Caco-2 (cell line): ENCODE results near the gene MOB3B. TPM values are rescaled to one million over a fixed set of nuclear protein-coding genes. Genes with fewer than 3 reads are reported as not detected.

Experiments
- BruUV-seq: library from RNA; stranded (reverse); fragments of 400-500 nt; replicated peaks from 2 replicates; lab custom pipeline; 2021; lab: Mats Ljungman, UMichigan
- CTCF ChIA-PET: fragments of 300-600 bp; sonication (Branson Sonifier 250); formaldehyde crosslinking; loops from one replicate; lab custom pipeline; 2022; ENCODE audit warnings: antibody characterized with exemption; lab: Charles Lee
- POLR2A ChIA-PET: fragments of 300-600 bp; sonication (Branson Sonifier 250); formaldehyde crosslinking; loops from one replicate; lab custom pipeline; 2022; ENCODE audit warnings: antibody characterized with exemption; lab: Charles Lee
- DNase-seq, 2 experiments: peaks; one replicate each; pipeline versions ENCODE4 v3.0.0 to v3.0.0-alpha.2; 2020 to 2022
- H3K27me3 ChIP-seq: replicated peaks from 2 replicates; pipeline ENCODE4 v1.6.0; 2011; ENCODE audit warnings: low read length; ENCODE audit not compliant: control insufficient read depth, insufficient read depth
- H3K36me3 ChIP-seq: 2 replicates; pipeline ENCODE4 v1.5.1; 2011; ENCODE audit warnings: low read length; ENCODE audit not compliant: control insufficient read depth, insufficient read depth
- H3K4me1 ChIP-seq: fragments of 250-450 bp; sonication (Bioruptor Pico); 2 replicates; pipeline ENCODE4 v1.5.1; 2020; ENCODE audit warnings: mild to moderate bottlenecking
- H3K4me3 ChIP-seq: 2 replicates; pipeline ENCODE4 v1.5.1; 2011; ENCODE audit warnings: low read depth, mild to moderate bottlenecking, control low read depth, low read length
- H3K9me3 ChIP-seq: fragments of 250-450 bp; sonication (Bioruptor Pico); 2 replicates; pipeline ENCODE4 v1.5.1; 2020; ENCODE audit warnings: mild to moderate bottlenecking, moderate library complexity
- H3K27ac Mint-ChIP-seq: one replicate; pipeline ENCODE4 v1.8.0; 2022; ENCODE audit warnings: mixed read lengths; ENCODE audit not compliant: unreplicated experiment
- H3K27me3 Mint-ChIP-seq: one replicate; pipeline ENCODE4 v1.8.0; 2022; ENCODE audit warnings: mixed read lengths; ENCODE audit not compliant: insufficient read depth, unreplicated experiment
- H3K36me3 Mint-ChIP-seq: one replicate; pipeline ENCODE4 v1.8.0; 2022; ENCODE audit warnings: mild to moderate bottlenecking, mixed read lengths; ENCODE audit not compliant: insufficient read depth, unreplicated experiment
- H3K4me1 Mint-ChIP-seq: one replicate; pipeline ENCODE4 v1.8.0; 2022; ENCODE audit warnings: low read depth, mixed read lengths; ENCODE audit not compliant: unreplicated experiment
- H3K4me3 Mint-ChIP-seq: one replicate; pipeline ENCODE4 v1.8.0; 2022; ENCODE audit warnings: mild to moderate bottlenecking, moderate library complexity, mixed read lengths; ENCODE audit not compliant: unreplicated experiment
- H3K9me3 Mint-ChIP-seq: one replicate; pipeline ENCODE4 v1.8.0; 2022; ENCODE audit warnings: mixed read lengths; ENCODE audit not compliant: unreplicated experiment
- intact Hi-C: fragments of 100-400 bp; cut with micrococcal nuclease; formaldehyde crosslinking; loops from one replicate; pipeline ENCODE4 v1.10.0; 2022; ENCODE audit not compliant: unreplicated experiment
- total RNA-seq: library from RNA; stranded (reverse); gene quantifications from 2 replicates; pipeline ENCODE4 v1.2.3, GENCODE V29; 2022
- TF ChIP-seq, protein P1 (sequence below), 2 experiments: fragments of 200-600 bp in 1 of 2; IDR thresholded peaks; 1 replicate in 1 of 2; 2 replicates in 1 of 2; pipeline versions ENCODE4 v1.5.1 to v1.8.0; 2011 to 2022; ENCODE audit warnings: antibody characterized with exemption in 1 of 2, control low read depth in 1 of 2, inconsistent platforms in 1 of 2, low read depth in 1 of 2, low read length in 1 of 2, mild to moderate bottlenecking in 1 of 2, moderate library complexity in 1 of 2; ENCODE audit not compliant: insufficient read depth in 1 of 2, severe bottlenecking in 1 of 2, unreplicated experiment in 1 of 2

Gene MOB3B
- total RNA-seq, 1 experiment from 2014 or later = 5.3 TPM

DNA sequence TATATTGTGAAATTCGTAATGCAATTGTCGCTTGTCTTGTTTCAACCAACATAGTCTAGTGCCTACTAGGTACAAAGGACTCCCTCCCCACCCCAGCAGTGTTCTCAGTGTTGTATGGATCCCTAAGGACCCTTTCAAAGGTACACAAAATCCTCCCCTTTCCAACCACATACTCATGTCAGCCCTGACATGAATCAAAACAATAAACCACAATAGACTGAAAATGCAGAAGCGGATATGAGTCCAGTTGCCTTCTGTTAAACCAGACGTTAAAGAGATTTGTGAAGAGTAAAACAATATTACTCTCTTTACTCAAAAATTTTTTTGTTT is 87.9 kb downstream of the MOB3B start:
- no peak overlapping the region for H3K27ac Mint-ChIP-seq
- Histone ChIP-seq H3K9me3 (no peaks in the 10 kb centered on the region), H3K4me1 (peaks cover 25% of the 10 kb centered on the region), H3K27me3 (no peaks in the 10 kb centered on the region), H3K36me3 (no peaks in the 10 kb centered on the region), H3K4me3 (no peak overlapping the region)
- TF ChIP-seq, protein P1, sequence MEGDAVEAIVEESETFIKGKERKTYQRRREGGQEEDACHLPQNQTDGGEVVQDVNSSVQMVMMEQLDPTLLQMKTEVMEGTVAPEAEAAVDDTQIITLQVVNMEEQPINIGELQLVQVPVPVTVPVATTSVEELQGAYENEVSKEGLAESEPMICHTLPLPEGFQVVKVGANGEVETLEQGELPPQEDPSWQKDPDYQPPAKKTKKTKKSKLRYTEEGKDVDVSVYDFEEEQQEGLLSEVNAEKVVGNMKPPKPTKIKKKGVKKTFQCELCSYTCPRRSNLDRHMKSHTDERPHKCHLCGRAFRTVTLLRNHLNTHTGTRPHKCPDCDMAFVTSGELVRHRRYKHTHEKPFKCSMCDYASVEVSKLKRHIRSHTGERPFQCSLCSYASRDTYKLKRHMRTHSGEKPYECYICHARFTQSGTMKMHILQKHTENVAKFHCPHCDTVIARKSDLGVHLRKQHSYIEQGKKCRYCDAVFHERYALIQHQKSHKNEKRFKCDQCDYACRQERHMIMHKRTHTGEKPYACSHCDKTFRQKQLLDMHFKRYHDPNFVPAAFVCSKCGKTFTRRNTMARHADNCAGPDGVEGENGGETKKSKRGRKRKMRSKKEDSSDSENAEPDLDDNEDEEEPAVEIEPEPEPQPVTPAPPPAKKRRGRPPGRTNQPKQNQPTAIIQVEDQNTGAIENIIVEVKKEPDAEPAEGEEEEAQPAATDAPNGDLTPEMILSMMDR (IDR thresholded peaks at IDR 0.05; ENCODE audit: insufficient read depth in 1 of 2, low read depth in 1 of 2, low read length in 1 of 2, severe bottlenecking in 1 of 2, unreplicated experiment in 1 of 2) = no peak
- peaks cover 15% of the 10 kb centered on the region for H3K4me1 Mint-ChIP-seq
- no peak overlapping the region for H3K4me3 Mint-ChIP-seq
- no peaks in the 10 kb centered on the region for H3K27me3 Mint-ChIP-seq
- ChIA-PET POLR2A (no interaction called here), CTCF (no interaction called here)
- intact Hi-C loops = no loop called here
- BruUV-seq = no TSS peak
- no peaks in the 10 kb centered on the region for H3K36me3 Mint-ChIP-seq
- no peak for DNase-seq
- H3K9me3 Mint-ChIP-seq = no peaks in the 10 kb centered on the region

DNA sequence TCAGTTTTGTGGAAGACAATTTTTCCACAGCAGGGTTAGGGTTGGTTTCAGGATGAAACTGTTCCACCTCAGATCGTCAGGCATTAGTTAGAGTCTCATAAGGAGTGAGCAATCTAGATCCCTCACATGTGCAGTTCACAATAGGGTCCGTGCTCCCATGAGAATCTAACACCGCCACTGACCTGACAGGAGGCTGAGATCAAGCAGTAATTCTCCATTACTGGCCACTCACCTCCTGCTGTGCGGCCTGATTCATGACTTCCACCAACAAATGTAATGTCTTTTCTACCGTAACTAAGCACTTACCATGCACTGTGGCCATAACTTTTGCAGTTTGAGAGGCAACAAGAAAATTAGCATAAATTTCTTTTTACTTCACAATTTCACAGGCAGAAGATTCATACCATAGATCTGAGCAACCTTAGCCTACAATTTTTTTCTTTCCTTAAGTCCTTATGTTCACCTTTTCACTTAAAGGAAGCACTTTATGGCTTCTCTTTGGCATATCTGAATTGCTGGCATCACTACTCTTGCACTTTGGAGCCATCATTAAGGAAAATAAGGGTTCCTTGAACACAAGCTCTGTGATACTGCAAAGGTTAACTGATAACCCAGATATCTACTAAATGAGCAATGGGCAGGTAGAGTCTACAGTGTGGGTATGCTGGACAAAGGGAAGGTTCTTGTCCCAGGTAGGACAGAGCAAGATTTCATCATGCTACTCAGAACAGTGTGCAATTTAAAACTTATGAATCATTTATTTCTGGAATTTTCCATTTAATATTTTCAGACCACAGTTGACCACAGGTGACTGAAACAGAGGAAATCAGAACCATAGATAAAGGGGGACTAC is 88.5 kb downstream of the MOB3B start:
- Mint-ChIP-seq H3K9me3 (no peaks in the 10 kb centered on the region), H3K4me1 (peaks cover 21% of the 10 kb centered on the region), H3K4me3 (no peak overlapping the region), H3K27me3 (no peaks in the 10 kb centered on the region), H3K36me3 (no peaks in the 10 kb centered on the region), H3K27ac (no peak overlapping the region)
- H3K36me3 ChIP-seq = no peaks in the 10 kb centered on the region
- ChIA-PET CTCF (no interaction called here), POLR2A (no interaction called here)
- no TSS peak for BruUV-seq
- no peaks in the 10 kb centered on the region for H3K27me3 ChIP-seq
- no peaks in the 10 kb centered on the region for H3K9me3 ChIP-seq
- intact Hi-C loops = no loop called here
- H3K4me3 ChIP-seq = no peak overlapping the region
- DNase-seq = no peak
- TF ChIP-seq, protein P1 (IDR thresholded peaks at IDR 0.05; ENCODE audit: insufficient read depth in 1 of 2, low read depth in 1 of 2, low read length in 1 of 2, severe bottlenecking in 1 of 2, unreplicated experiment in 1 of 2) = no peak
- peaks cover 31% of the 10 kb centered on the region for H3K4me1 ChIP-seq

DNA sequence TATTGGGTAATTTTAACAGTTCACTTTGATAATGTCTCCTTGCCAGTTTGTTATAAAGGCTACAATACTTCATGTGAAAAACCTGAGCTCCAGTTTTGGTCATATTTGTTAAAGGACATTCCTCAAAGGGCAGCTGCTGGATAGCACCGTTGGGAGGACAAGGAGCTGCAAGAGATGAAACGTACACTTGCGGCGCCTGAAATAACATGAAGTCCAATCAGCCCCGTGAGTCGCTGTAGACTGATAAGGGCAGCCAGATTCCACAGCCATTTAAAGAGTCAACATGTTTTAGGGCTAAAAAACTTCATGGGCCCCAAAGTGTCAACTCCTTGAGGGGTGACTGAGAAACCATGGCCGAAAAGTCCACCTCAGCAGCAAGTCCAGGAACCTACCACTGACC is 91.1 kb downstream of the MOB3B start:
- H3K27me3 ChIP-seq = no peaks in the 10 kb centered on the region
- peaks cover 39% of the 10 kb centered on the region for H3K4me1 Mint-ChIP-seq
- DNase-seq = peak in 1 of 2 experiments; percentile 50
- TF ChIP-seq, protein P1 (IDR thresholded peaks at IDR 0.05; ENCODE audit: insufficient read depth in 1 of 2, low read depth in 1 of 2, low read length in 1 of 2, severe bottlenecking in 1 of 2, unreplicated experiment in 1 of 2) = no peak
- no peaks in the 10 kb centered on the region for H3K36me3 ChIP-seq
- intact Hi-C loops = loop anchor here (1.0 kb wide), 1 partner anchor 44 kb away; no protein-coding TSS in a partner anchor
- H3K36me3 Mint-ChIP-seq = no peaks in the 10 kb centered on the region
- H3K9me3 ChIP-seq = no peaks in the 10 kb centered on the region
- ChIA-PET CTCF (interaction anchor here (0.5 to 1.3 kb wide), 2 partner anchors 52 to 105 kb away, joined by 3 to 6 read pairs; no protein-coding TSS in a partner anchor), POLR2A (no interaction called here)
- H3K4me3 ChIP-seq = no peak overlapping the region
- peaks cover 46% of the 10 kb centered on the region for H3K4me1 ChIP-seq
- H3K27ac Mint-ChIP-seq = no peak overlapping the region
- H3K27me3 Mint-ChIP-seq = no peaks in the 10 kb centered on the region
- H3K9me3 Mint-ChIP-seq = no peaks in the 10 kb centered on the region
- no peak overlapping the region for H3K4me3 Mint-ChIP-seq
- no TSS peak for BruUV-seq
